NCI-H1105 treated with DMSO at 0.1 percent for 48 hours (cell line): ENCODE measurements around the gene CYBB.

Source experiments
- DNase-seq: peaks from one replicate; lab custom pipeline; 2025; lab: John Stamatoyannopoulos, UW

CYBB gene

DNA sequence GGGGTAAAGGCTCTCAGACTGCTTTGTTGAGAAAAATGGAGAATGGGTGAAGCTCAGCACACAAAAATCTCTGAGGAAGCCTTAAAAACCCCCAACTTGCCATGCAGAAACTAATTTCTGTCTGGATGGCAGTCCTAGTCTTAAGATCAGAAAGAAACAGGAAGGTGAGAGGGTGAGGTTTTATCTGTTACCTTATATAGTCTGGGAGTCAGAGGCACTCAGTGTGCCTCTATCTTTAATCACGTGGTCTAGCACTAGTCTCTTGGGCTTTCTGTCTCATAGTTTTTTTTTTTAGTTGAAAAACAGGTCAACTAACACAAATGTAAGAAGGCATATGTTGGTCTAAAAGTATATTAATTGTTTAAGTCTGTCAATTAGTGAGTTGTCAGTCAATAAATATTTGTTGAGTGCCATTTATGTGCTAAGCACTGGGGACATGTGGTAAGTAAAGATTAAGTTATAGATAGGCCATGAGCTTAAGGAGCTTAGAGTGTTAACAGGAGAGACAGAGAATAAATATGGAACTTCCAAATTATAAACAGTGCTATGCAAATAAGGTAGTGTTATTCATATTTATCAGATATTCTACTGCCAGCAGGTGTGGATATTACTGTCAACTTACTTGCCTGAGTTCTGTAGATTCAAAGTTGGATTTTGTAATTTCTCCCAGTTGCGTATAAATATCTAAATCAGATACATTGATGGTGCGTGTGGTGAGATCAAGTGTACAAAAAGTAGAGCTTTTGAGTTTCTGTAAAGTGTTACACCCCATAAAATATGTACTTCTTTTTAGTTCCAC lies 7.0 kb downstream of the CYBB start:
- no peak for DNase-seq

DNA sequence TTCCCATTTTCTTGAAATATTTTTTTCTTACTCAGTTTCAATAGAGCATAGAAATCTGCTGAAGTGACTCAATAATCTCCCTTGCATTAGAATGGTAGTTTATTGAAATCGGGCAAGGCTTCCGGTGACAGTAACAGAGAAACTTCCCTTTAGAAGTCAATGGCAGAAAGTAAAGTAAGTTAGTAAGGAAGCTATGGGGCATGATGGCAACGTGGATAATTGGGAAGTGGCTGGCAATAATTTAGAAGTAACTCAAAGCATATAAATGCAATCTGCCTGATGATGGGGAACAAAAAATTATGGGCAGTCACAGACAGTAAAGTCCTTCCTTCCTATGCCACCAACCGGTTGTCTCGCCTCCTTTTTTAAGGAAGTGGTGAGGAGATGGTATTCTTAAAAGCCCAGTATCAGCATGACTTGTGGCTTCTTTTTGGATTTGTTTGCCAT lies 7.6 kb downstream of the CYBB start:
- DNase-seq, result no peak

DNA sequence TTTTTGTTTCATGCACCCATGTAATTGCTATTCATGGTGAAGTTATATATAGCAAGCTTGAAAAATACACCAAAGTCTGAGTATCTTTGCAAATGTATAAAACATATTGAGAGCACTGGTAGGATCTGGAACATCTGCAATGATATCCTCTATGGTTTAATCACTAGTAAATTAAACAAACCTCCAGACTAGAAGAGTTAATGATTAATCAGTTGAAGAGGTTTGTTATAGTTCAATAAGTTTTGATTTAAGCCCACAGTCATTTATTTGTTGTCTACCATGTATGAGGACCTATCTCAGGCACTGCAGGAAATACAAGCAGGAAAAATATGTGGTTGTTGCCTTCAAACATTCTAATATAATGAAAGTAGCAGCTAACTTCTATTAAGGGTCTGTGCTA lies 16.5 kb downstream of the CYBB start:
- DNase-seq, result no peak

DNA sequence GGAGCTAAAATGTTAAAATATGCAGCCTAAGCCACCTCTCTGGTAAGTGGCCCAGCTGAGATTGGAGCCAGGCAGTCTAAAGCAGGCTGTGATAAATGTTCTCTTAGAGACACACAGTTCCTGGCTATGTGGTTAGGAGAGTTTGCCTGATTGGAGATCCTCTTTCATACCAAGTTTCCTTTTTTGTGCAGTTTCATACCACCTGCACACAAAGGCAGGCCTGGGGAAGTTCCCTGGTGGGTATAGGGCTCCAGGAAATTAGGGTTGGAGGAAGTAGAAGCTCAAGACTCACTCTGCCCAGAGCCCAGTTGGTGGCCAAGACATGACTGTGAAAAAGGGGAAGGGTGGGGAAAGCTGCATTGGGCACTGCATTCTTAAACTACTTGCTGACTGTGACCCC lies 16.9 kb downstream of the CYBB start:
- no peak for DNase-seq

DNA sequence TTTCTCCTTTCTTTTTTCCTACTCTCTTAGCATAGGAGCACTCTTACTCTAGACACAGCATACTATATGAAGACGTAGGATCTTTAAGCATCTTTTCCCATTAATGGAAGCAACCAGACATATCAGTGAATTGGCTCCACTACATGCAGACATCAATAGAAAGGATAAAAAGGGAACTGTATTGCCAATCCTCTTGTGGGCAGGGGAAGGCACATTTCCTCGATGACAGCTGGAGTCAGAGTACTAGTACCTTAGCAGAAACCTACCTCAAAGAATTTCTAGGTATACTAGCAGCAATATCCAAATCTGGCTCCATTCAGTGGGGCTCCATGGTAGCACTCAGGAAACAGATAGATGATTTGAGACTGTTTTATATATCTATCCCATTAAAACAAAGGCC lies 20.1 kb downstream of the CYBB start:
- DNase-seq, result no peak

DNA sequence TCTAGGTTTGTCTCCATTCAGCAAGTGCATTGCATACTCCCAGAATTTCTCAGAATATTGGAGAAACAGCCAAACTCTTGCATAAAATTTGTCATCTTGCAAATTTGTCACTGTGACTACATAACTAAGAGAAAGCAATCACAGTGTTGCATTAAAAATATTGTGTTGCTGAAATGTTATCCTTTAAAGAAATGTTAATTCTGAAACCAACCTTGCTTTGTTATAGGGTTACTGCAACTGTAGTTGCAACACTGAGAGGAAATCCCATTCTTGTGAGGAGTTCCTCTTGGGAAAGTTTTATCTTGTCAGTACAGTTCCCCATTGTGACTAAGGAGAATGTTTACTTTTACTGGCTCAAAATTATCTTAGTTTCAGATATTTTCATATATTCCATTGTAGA lies 20.9 kb downstream of the CYBB start:
- no peak for DNase-seq

DNA sequence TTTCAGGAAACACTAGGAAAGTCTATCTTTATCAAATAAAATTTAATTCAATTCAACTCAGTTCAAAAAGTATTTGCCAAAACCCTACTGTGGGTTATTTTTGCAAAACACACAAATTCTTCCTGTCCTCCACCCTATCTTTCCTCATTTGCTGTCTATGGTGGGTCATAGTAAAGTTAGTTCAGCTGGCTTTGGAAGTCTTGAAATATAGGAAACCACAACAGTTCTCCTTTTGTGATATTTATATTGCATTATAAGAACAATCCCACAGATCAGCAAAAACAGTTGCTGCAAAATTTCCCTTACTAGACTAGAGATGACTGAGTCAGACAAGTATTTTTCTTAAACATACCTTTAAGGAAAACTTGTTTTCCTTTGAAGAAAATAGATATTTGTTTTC lies 22.2 kb downstream of the CYBB start:
- no peak for DNase-seq

DNA sequence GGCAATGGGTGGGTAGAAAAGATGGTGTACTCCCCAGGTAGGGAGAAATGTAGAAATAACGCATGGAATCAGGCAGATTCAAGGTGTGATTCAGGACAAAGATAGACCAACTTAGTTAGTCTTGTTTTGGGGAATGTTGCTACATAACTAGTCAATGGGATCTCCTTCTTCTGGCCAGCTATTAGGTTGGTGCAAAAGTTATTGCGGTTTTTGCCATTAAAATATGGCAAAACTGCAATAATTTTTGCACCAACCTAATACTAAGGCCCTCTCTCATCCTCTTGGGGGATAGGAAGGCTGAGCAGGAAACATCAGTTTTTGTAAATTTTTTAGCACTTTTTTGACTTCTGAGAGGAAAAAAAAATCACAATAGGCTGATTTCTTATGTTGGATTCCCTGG lies 23.2 kb downstream of the CYBB start:
- no peak for DNase-seq

DNA sequence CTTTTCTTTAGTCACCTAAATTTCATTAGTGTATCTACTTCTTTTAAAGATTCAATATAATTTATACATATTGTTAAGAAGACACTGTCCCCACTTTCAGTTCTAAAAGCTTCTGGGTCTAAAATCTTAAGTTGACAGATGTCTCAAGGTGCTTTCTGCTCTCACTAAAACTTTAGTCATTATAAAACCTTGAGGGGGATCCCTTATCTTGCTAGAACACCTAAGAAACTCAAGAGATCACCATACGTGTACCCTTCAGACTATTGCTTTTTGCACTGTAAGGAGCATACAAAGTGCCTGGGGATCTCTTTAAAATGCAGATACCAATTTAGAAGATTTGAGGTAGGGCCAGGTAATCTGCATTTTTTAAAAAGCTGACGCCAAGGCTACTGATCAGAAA lies 30.1 kb downstream of the CYBB start:
- no peak for DNase-seq

DNA sequence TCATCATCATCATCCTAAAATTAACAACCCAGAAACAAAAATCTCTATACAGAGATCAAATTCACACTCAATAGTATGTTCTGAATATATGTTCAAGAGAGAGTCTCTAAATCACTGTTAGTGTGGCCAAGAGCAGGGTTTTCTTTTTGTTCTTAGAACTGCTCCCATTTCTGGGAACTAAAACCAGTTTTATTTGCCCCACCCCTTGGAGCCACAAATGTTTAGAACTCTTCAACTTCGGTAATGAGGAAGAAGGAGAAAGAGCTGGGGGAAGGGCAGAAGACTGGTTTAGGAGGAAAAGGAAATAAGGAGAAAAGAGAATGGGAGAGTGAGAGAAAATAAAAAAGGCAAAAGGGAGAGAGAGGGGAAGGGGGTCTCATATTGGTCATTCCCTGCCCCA lies 32.3 kb downstream of the CYBB start:
- no peak for DNase-seq

DNA sequence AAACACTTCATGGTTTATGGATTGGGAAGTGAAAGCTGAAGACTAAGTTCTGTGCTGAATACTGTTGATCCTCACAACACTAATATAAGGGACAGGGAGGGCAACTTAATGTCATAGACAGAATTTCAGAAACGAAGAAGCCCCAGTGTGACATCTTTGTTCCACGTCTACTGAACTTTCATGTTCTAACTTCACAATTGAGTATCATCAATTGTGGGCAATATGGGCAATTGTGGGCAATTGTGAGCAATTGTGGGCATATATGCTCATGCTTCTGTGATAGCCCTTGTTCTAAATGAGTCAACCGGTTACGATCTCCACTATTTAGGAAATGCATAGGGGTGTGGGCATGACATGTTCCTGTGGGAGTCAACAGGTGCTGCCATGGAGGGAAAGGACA lies 33.7 kb downstream of the CYBB start:
- no peak for DNase-seq

DNA sequence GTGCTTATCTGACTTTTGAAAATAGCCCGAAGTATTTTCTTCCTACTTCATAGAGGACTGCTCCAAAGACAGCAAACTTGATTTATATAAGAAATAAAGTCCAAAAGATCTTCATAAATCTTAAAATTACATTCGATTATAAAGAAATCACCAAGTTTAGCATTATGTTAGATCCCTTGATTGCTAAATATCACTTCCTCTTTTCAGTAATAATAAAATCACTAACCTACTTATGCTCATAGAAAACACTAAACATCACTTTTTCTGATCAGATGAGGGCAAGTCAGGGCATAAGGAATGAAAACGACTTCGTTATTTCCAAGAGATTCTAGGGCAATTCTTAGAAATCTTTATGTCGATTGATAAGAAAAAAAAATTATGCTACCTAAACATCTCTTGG lies 35.5 kb downstream of the CYBB start:
- no peak for DNase-seq

DNA sequence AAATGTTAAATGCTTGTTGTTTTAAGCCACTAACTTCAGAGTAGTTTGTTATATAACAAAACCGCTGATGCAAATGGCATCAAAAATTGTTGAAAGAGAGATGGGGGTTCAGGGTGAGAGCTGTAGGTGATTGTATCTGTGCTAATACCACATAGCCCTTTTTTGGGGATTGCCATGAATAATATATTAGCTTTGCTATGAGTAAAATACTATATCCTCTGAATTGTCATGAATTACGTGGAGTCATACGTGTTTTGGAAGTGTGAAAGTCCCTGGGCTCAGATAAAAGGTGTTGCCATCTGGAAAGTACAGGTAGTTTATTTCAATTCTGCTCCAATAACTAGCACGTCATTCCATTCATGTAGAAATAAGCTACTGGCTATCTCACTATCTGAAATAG lies 36.9 kb downstream of the CYBB start:
- DNase-seq, result no peak

DNA sequence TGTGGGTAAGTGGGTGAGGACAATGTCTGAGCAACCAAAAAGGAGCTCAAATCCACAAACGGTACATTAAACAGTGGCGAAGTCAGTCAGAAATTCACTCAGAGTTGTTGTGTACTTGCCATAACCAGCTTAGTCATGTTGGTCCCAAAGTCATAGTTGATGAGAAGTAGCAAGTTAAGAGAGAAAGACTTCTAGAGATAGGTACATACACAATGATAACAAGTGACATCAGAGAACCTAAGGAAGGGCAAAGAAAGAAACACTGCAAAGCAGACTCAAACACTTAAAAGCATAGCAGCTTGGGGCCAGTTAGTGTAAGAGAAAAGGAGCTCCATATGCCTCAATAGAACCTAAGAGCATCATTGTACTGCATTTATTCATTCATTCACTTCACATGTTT lies 37.3 kb downstream of the CYBB start:
- DNase-seq, result no peak

DNA sequence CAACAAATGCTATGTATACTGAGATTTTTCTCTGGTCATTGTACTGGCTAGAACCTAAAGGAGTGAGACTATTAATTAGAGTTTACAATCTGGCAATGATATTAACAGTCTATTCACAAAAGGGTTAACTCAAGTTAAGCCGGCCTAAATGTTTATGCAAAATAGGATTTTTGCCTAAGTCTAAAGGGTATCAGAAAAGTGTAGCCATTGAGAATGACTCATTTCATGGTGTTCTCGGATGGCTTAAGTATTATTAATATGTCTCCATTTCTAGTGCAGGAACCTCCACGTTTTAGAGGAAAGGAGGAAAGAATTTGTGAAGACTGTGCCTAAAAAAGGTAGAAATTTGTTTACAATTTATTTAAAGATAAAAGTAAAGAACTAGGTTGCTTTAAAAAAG lies 37.7 kb downstream of the CYBB start:
- DNase-seq, result no peak

DNA sequence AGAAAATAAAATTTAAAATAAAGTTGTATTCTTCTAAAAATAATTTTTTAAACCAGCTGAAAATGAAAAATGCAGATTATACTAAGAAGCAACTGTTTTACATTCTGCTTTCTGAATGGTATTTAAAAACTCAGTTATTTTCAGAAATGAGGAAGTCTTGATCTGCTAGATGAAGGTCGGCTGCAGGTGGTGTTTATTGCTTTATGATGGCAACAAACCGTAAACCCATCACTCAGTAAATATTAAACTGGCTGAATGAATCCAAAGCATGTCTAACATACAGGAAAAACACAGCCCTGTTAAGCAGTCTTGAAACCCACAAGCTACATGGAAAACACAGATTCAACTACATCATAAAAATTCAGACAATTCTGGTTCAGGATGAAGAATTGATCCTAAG lies 38.2 kb downstream of the CYBB start:
- DNase-seq, result no peak

DNA sequence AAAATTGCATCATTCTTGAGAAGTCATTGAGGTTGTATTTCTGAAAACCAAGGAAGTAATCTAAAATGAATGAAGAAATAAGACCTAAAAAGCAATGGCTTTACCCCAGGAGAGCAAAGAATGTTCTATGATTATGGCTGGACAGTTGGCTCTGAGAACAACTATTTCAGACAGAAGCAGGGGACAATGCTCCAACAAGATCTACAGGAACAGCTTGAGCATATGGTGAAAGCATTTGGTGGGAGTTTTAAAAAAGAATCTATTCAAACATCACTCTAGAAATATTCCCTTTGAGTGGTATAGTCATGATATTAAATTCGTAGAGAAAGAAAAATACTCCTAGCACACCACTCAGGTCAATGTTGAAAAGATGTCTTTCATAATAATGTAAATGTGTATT lies 40.8 kb downstream of the CYBB start:
- no peak for DNase-seq

DNA sequence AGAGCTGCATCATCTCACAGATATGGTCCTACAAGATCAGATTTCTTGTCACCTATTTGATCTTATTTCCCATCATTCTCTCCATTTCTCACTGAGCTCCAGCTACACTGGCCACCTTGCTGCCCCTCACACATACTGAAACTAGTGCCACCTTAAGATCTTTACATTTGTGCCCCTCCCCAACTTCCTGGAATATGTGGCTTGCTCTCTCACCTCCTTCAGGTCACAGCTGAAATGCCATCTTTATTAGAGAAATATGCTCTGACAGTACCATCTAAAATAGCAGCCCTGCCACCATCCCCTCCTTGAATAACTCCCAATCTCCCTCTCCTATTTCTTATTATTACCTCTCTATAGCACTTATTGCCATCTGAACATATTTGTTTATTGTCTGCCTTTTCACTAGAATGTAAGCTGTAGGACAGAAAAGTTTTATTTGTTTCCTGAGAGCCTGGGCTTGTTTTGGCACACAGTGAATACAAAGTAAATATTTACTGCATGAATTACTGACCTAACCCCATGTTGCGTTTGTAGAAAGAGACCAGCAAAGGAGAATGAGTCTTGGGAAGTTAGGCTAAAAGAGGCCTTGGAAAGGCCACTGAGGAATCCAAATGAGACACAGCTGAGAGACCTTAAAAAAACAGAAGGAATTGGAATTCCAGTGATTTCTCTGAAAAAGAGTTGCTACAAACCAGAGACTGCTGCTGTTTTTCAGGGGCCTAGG lies 44.8 kb downstream of the CYBB start:
- no peak for DNase-seq

DNA sequence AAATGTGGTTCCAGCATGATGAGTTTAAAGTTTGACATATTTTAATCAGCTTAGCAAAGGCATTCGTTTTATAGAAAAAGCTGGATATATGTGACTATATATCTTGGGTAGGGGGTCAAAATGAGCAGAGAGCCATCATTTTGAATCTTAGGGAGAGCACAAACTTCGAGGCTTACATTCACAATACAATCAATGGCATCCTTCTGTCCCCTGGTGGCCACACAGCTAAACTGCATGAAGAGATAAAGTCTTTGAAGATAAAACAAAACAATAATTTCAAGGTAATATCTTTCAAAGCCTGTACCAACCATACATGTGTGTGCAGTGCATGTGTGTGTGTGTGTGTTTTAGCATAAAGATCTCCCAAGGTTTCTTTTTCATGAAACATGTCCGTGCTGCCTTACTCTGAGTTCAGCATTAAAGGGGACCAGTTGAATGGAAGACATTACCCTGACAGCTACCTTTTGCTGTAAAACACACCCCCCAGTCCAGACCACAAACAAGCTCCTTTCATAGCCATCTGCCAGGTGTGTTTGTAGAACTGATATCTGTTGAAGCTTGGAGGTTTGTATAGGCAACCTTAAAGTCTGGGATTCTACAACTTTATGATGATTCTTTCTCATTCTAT lies 45.5 kb downstream of the CYBB start:
- DNase-seq, result peak; percentile 47

DNA sequence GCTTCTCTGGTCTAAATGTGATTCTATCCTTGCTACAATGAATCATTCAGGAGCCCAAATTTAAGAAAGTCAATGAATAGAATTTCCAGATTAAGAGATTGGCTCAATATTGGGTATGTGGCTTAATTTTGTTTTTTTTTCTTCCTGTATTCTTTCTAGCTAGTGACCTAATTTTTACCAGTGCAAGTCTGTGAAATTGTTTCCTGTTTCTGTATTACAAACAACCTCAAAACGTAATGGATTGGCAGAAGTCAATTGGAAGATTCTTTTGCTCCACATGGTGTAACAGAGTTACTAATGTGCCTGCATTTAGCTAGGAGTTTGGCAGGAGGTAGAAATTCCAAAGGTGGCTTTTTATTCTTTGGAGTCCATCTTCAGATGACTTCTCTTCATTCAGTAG lies 49.9 kb downstream of the CYBB start:
- no peak for DNase-seq

DNA sequence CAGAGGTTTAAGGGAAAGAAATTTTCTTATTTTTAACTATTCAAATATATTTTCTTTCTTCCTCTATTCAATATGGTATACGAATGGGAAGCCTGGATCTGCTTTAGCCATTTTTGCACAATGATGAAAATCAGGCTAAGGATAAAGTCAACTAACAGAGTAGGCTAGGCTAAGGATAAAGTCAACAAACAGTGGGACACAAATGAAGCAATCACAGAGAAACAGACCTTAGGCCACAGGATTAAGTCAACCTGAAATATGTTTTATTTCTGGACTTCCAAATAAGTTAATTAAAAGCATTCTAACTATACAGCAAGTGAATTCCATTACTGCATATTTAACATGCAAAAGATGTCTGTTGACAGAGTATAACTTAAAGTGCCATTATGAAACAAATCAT lies 50.5 kb downstream of the CYBB start:
- no peak for DNase-seq

DNA sequence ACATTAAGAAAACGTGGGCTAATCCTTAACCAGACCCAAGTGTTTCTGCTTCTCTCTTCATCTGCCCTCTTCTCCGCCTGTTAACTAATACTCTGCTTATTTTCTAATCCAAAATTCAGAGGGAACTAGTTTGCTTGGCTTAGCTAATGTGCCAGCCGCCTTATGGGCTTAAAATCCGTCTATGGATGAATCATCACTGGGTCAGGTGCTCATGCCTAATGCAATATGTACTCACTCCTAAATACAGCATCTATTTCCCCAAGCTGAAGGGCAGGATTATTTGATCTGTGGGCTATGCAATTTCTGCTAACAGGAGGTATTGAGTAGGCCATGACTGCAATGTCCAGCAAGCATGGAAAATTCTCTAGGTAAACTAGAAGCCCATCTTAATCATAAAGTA lies 55.1 kb downstream of the CYBB start:
- DNase-seq, result no peak

DNA sequence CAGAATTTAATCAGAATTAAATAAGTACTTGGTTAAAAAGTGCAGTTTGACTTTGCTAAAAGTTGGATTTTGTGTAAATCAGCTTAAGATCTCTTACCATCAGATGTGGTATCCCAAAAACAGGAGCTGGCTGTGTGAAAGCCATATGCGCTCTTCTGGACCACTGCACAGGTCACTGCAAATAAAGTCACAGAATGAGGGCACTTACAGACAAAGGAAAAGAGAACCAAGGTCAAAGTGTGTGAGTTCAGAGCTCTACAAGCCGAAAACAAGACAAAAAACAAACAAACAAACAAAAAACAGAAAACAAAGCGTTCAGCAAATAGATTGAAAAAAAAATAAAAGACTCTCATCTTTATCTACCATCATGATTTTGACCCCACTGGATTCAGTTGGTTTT lies 61.1 kb downstream of the CYBB start:
- no peak for DNase-seq
